ENCODE measurements around the gene ZNF891. TPM values are rescaled to one million over a fixed set of nuclear protein-coding genes. Genes with fewer than 3 reads are reported as not detected.

ZNF891 gene
- 0.39 and 1.6 TPM in 2 replicates for total RNA-seq

GRCh38 chr12:133130038-133130807 lies at the start of gene ZNF891, which contains the start of gene ZNF10:
Gene ZNF891, minus strand, starts transcription at chr12:133130274. Its CDS starts 8,356 bp downstream, at chr12:133121918.
Gene ZNF10, plus strand, starts transcription at chr12:133130627. Its CDS starts 13,866 bp downstream, at chr12:133144493.

GRCh38 chr12:133080368-133081158 lies 49.5 kb downstream of the ZNF891 start, which contains the start of gene ZNF140:
Gene ZNF140, plus strand, starts transcription at chr12:133080923. Its CDS starts 398 bp downstream, at chr12:133081321.

Other genes starting within 250 kb of the ZNF891 start
- 22.5 and 31.2 TPM in 2 replicates for gene CHFR, start 242.7 kb downstream of the ZNF891 start, total RNA-seq
- gene ZNF605, start 174.0 kb downstream of the ZNF891 start, total RNA-seq, result 1.8 and 7.9 TPM in 2 replicates
- 3.4 and 17.8 TPM in 2 replicates for gene ZNF26, start 143.9 kb downstream of the ZNF891 start, total RNA-seq
- 6.2 and 23.1 TPM in 2 replicates for gene ZNF84, start 92.8 kb downstream of the ZNF891 start, total RNA-seq
- gene ZNF140, start 49.4 kb downstream of the ZNF891 start, total RNA-seq, result 12.0 and 13.7 TPM in 2 replicates
- gene ZNF10, start 353 bp upstream of the ZNF891 start, total RNA-seq, result 5.6 and 18.4 TPM in 2 replicates
- 9.1 and 35.5 TPM in 2 replicates for gene ZNF268, start 51.2 kb upstream of the ZNF891 start, total RNA-seq
- not detected in 2 replicates for gene ANHX, start 105.6 kb upstream of the ZNF891 start, total RNA-seq